Camera-type eye (tissue), 1 donor: ENCODE data around the gene SYCP1. TPM values are rescaled to one million over a fixed set of nuclear protein-coding genes. Genes with fewer than 3 reads are reported as not detected.

Experiments used
- total RNA-seq: library from RNA; depleted of rRNA; stranded (reverse); fragments of >200 nt; gene quantifications from one replicate; pipeline ENCODE4 v1.2.3, GENCODE V29; 2014

The SYCP1 gene
- total RNA-seq: 0.11 TPM

GRCh38 chr1:114854693-114855320 is at the start of gene SYCP1:
Gene SYCP1 (plus strand): TSS chr1:114854863. CDS start chr1:114855465, 602 bp downstream.

GRCh38 chr1:115029526-115029925 is 174.9 kb downstream of the SYCP1 start, which contains the start of gene TSHB:
Gene TSHB (plus strand): TSS chr1:115029826. CDS start chr1:115033363, 3,537 bp downstream.

Other genes with a start within 250 kb of the SYCP1 start
- gene DENND2C, start 184.8 kb upstream of the SYCP1 start, total RNA-seq: 4.2 TPM
- 0.71 TPM for gene AMPD1, start 159.3 kb upstream of the SYCP1 start, total RNA-seq
- gene NRAS, start 138.1 kb upstream of the SYCP1 start, total RNA-seq: 42.1 TPM
- 903 TPM for gene CSDE1, start 96.9 kb upstream of the SYCP1 start, total RNA-seq
- 103 TPM for gene SIKE1, start 74.2 kb upstream of the SYCP1 start, total RNA-seq
- not detected for gene TSHB, start 175.0 kb downstream of the SYCP1 start, total RNA-seq
- 7.3 TPM for gene TSPAN2, start 234.6 kb downstream of the SYCP1 start, total RNA-seq